Activated T-cell treated with anti-CD3 and anti-CD28 coated beads for 24 hours (primary cell): Measurements from ENCODE around the gene COL4A1.

ENCODE experiments used
- DNase-seq: peaks from one replicate; pipeline ENCODE4 v3.0.0-alpha.2; 2020; ENCODE audit warnings: low read depth

Gene COL4A1

DNA sequence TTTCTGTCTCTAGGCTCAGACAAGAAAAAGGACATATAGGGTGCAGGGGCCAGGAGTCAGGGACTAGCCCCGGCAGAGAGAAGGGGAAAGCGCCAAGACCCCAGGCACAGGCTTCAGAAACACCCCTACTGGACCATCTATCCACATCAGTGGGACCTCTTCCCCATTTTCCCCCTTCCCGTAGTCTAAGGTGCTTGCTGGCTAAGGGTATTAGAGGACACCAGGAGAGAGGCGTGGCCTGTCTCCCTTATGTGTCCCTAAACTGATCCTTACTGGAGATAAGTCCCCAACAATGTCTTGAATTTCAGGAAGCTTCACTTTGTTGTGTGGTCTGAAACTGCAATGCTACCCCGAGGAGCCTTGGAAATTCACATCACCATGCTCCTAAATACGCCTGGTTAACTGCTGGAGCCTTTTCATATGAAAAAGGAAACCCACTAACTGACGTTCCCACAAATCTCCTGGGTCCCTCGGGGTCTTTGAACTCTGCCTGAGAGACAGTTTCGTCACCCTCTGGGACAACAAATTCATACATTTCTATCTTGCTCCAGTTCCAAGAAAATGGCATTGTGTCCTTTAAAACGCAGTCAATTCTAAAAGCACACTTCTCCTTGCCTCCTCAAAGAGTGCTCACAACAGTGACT, 197.7 kb downstream of the COL4A1 start:
- DNase-seq, result no peak

DNA sequence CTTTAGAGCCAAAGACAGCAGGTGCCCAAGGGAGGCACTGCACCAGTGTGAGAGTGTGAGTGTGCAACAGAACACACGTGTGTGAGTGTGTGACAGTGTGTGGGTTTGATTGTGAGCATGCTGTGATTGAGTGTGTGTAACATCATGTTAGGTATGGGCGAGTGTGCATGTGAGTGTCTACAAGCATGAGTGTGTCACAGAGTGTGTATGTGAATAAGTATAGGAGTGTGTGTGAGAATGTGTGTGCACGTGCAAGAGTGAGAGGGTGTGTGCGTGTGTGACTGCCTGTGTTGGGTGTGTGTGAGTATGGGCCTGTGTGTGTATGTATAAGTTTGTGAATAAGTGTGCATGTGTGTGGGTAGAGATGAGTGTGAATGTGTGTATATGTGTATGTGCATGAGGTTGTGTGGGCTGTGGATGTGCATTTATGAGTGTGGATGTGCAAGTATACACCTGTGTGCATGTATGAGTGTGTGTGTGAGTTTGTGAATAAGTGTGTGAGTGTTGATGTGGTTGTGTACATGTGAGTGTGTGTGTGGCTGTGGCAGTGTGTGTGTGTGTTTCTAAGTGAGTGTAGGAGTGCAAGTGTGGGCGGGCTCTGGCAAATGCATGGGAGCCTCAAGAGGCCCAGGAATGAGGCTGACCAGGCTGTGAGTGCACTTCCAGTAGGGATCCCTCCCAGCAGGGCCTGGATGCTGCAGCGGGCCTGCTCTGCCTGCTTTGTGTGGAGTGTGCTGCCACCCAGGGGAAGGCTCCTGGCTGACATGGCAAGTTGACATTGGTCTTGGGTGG, 198.4 kb downstream of the COL4A1 start:
- DNase-seq, result no peak

DNA sequence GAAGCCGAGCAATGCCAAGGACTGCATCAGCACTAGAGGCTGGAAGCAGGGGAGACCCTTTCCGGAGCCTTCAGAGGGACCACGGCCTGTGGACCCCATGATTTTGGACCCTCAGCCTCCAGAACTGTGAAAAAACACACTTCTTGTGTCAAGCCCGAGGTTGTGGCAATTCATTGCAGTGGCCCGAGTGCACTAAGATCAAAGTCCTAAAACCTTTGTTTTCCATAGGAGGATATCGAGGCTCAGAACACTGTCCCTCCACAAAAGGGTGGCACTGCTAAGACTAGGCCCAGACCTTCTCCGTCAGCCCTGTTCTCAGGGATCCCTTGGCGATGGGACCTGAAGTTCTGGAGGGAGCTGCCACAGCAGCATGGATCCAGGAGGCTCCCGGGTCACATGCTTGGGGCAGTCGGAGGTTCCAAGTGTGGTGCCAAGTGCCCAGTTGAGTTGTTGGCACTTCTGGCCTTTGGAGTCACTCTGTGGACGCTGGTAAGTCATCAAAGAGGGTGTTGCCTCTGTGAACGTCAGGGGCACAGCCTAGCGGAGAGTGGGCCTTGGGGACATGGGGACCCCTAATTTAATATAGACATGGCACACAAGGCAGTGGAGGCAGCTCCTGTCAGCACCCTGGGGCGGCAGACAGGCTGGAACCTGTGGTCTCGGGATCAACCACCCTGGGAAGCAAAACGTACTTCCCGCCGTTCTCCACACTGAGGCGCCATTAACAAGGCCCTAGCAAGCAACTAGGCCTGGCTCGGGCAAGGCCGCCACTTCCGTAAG, 199.2 kb downstream of the COL4A1 start:
- DNase-seq, result no peak

DNA sequence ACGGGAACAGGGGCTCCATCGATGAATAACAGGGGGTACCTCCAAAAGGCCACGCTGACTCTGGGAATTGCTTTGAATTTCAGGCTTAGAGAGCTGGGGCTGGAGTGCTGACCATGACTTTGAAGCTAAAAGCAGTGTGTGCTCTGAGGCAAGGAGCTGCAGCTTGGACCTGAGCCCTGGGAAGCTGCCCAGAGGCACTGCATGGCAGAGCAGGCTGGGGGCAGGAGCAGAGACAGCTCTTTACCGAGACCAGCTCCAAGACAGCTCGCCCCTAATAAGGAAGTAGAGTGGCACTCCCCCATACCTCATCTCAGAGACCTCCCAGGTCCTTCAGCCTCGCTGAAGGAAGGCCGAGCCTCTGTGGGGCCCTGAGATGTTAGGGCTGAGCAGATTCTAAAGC, 200.2 kb downstream of the COL4A1 start:
- DNase-seq, result no peak

DNA sequence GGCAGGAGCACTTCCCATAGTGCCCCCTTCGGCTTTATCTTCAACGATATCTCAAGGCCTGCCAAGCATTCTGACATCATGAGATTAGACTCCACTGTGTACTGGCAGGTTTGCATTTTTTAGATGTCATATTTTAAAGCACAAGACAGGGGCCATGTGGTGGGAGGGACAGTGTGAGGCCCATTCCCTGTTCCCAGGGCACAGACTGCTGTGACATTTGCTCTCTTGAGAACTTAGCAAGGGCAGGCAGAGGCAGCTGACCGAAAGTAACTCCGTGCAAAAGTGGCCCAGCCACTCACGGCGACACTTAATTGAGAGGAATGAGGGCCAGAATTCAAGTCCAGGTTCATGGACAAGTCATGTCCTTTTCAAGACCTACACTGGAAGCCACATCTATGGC, 201.8 kb downstream of the COL4A1 start:
- no peak for DNase-seq

DNA sequence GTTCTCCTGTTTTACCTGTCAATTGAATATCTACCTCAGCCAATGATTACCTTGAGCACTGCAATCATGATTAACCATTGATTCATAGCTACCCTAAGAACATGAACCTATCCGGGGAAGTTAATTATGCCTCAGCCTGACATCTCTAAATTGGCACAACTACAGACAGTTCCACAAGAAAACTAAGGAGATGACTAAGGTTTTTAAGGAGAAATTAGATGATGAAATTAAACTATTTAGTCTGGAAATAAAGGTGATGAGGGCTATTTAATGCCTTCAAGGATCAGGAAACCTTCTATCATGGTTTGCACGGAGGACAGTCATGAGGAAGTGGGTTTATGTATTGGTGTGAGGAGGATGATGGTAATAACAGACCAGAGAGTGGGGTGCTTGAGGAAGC, 203.4 kb downstream of the COL4A1 start:
- no peak for DNase-seq

DNA sequence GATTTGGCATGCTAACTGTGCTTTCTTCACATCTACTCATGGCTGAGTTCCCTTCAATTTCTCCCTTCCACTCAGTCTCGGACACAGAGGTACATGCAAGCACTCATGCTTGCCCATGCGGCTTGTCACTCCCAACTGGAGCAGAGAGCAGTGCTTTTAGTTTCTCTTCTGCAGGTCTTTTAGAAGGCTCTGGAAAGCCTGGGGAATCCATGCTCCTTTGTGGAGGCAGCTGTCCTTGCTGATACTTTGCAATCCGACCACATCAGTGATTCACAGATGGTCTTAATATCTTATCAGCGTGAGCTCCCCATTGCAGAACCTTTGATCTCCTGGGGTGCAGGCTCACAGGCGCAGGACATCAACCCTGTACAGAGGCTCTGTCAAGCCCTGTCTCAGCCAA, 203.9 kb downstream of the COL4A1 start:
- no peak for DNase-seq

DNA sequence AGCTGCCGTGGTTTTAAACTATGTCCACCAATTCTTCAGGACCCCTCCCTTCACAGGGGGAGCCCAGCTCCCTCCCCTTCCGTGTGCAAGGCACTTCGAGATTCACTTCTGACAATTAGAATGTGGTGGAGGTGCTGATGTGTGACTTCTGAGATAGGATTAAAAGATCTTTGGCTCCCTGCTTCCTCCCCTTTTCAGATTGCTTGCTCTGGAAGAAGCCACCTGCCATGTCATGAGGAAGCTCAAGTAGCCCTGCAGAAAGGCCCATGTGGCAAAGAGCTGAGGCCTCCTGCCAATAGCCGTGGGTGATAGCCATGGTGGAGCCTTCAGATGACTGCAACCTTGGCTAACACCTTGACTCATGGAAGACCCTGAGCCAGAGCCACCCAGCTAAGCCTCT, 204.9 kb downstream of the COL4A1 start:
- DNase-seq, result no peak

DNA sequence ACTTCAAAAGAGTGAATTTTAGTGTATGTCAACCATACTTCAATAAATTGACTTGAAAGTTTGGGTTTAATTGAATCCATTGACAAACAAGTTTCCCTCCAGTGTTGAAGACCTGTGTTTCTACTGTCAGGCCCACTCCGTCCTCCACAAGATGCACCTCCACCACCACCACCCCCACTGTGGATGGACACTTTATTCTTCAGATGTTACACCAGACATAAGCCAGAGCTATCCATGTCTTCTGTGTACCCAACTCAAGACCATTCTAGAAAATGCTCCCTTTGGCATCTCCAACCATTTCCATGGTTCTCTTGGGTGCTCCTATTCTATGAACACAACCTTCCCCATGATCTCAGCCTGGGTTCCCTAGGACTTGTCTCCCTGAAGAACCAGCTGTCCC, 207.0 kb downstream of the COL4A1 start:
- no peak for DNase-seq
